Esophagus squamous epithelium (tissue), 5 donors: Measurements from ENCODE around the gene SUPT3H. TPM values are rescaled to one million over a fixed set of nuclear protein-coding genes. Genes with fewer than 3 reads are reported as not detected.

Experiments
- DNase-seq: peaks from one replicate; lab custom pipeline; 2025; lab: John Stamatoyannopoulos, UW
- H3K27ac ChIP-seq, 4 donors: fragments of 200-600 bp; sonication (generic); one replicate each; pipeline ENCODE4 v1.5.1; 2016 to 2019; ENCODE audit warnings: mild to moderate bottlenecking in 1 of 4
- H3K27me3 ChIP-seq, 4 donors: fragments of 200-600 bp; sonication (generic); 1 replicate in 3 of 4; 2 replicates in 1 of 4; pipeline versions ENCODE4 v1.5.1 to v1.6.0; 2017 to 2021; ENCODE audit warnings: antibody characterized with exemption in 1 of 4
- H3K36me3 ChIP-seq, 3 donors: fragments of 200-600 bp; sonication (generic); one replicate each; pipeline ENCODE4 v1.5.1; 2016 to 2019
- H3K4me1 ChIP-seq, 3 donors: fragments of 200-600 bp; sonication (generic); one replicate each; pipeline ENCODE4 v1.5.1; 2017 to 2019
- H3K4me3 ChIP-seq, 4 donors: fragments of 200-600 bp; sonication (generic); 1 replicate in 3 of 4; 2 replicates in 1 of 4; pipeline ENCODE4 v1.5.1; 2016 to 2019; ENCODE audit warnings: mild to moderate bottlenecking in 2 of 4, moderate library complexity in 1 of 4
- H3K9me3 ChIP-seq, 3 donors: fragments of 200-600 bp; sonication (generic); one replicate each; pipeline ENCODE4 v1.5.1; 2016 to 2019
- CTCF ChIP-seq, 6 experiments: fragments of 450-650 bp in 4 of 6; fragments of 200-600 bp in 2 of 6; sonication (generic) in 2 of 6; IDR thresholded peaks; one replicate each; pipeline ENCODE4 v1.5.1; 2016 to 2019; ENCODE audit warnings: antibody characterized with exemption in 6 of 6, mild to moderate bottlenecking in 4 of 6, moderate library complexity in 4 of 6
- POLR2A ChIP-seq, 4 donors: fragments of 450-650 bp; IDR thresholded peaks; one replicate each; pipeline ENCODE4 v1.6.1; 2017; ENCODE audit warnings: antibody characterized with exemption in 4 of 4, mild to moderate bottlenecking in 4 of 4, moderate library complexity in 3 of 4
- WGBS, 2 donors: methylation state at CpG; one replicate each; pipeline ENCODE4 v1.1.5; 2018; 5-methylcytosine and 5-hydroxymethylcytosine counted together
- intact Hi-C: fragments of 100-400 bp; cut with DNase I; formaldehyde crosslinking; loops from one replicate; pipeline ENCODE4 v1.15.0; 2022
- total RNA-seq, 4 donors: library from RNA; depleted of rRNA; stranded (reverse); fragments of >200 nt; gene quantifications; one replicate each; pipeline ENCODE4 v1.1.0, GENCODE V29; 2016
- donor health status: DM: yes; HTN: yes; CAD: no.

The SUPT3H gene
- total RNA-seq, 4 donors from 2014 or later, result 3.6 to 10.9 (median 5.3) TPM

DNA sequence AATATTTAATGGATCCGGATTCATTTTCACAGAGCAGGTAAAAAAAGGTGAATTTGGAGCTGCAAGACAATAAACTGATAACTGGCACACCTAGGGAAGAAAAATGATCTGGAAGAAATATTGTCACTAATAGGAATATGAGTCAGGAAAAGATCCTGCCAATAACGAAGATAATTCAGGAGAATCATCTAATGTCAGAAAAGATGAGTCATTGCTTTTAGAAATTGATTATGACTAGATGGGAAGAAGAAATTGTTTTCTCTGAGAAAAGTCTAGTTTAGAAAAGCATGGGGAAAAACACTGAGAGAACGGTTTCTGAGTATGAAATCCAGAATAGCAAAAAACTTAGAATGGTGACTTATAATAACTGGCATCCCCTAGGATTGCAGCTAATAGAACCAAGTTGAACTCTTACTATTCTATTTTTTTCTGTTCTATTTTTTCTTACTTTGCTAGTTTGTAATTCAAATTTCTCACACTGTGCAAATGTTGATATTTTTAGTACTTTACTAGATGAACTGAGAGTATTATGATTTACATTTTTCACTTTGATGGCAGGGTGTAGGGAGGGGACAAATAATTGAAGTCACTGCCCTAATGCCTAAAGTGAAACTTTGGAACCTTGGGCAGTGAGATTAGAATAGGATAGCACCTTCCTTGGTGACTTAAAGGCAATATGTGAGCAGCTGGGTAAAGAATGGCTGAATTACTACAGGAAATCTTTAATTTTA, 38.2 kb upstream of the SUPT3H start:
- no peak for DNase-seq
- WGBS, 2 donors, result 44 to 47% methylated on average over 3 of the region's 3 CpGs
- H3K36me3 ChIP-seq, result no peaks in the 10 kb centered on the region
- H3K27me3 ChIP-seq, result peaks cover 0 to 75% (median 13%) of the 10 kb centered on the region in 4 donors
- intact Hi-C loops, result no loop called here
- H3K4me3 ChIP-seq, result no peak overlapping the region
- TF ChIP-seq POLR2A (IDR thresholded peaks at IDR 0.05) (no peak), CTCF (IDR thresholded peaks at IDR 0.05) (no peak)
- peaks cover 10 to 19% (median 14%) of the 10 kb centered on the region in 3 donors for H3K4me1 ChIP-seq
- H3K9me3 ChIP-seq, result no peaks in the 10 kb centered on the region
- H3K27ac ChIP-seq, result no peak overlapping the region

DNA sequence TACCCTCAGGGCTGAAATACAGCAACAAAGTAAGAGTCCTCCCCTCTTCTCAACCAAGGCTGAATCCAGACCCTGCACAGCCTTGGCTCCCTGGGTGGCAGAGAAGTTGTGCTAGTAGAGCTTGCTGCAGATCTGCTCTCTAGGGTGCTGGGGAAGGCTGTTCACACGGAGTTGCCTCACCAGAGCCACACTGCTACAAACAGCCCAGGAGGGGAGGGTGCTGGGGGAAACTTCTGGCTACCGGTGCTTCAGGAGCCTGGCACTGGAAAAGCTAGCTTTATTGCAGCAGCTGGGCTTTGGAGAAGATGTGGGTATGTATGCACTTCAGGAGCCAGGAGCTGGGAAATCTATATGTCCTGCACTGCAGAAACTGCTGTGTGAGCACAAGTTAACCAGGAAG, 37.6 kb upstream of the SUPT3H start:
- Histone ChIP-seq H3K36me3 (no peaks in the 10 kb centered on the region), H3K27ac (no peak overlapping the region), H3K27me3 (peaks cover 0 to 69% (median 11%) of the 10 kb centered on the region in 4 donors), H3K4me3 (no peak overlapping the region), H3K9me3 (no peaks in the 10 kb centered on the region), H3K4me1 (peaks cover 9 to 13% (median 10%) of the 10 kb centered on the region in 3 donors)
- no peak for TF ChIP-seq POLR2A (IDR thresholded peaks at IDR 0.05)
- 51% methylated on average over 2 of the region's 2 CpGs; no CpG with 5 or more reads in 1 of the 2 donors for WGBS, 2 donors
- intact Hi-C loops, result no loop called here
- no peak for DNase-seq

- WGBS, 2 donors, result 46 to 56% methylated on average over 5 of the region's 5 CpGs
- DNase-seq, result no peak
- H3K9me3 ChIP-seq, result no peaks in the 10 kb centered on the region
- H3K27ac ChIP-seq, result no peak overlapping the region
- H3K4me3 ChIP-seq, result no peak overlapping the region
- H3K36me3 ChIP-seq, result no peaks in the 10 kb centered on the region
- H3K27me3 ChIP-seq, result peaks cover 0 to 35% (median 0%) of the 10 kb centered on the region in 4 donors
- no peaks in the 10 kb centered on the region for H3K4me1 ChIP-seq
- no peak for TF ChIP-seq POLR2A (IDR thresholded peaks at IDR 0.05)
- no peak for TF ChIP-seq CTCF (IDR thresholded peaks at IDR 0.05)
- intact Hi-C loops, result no loop called here
These were observed 34.2 kb upstream of the SUPT3H start for GRCh38 chr6:45411959-45412358.

GRCh38 chr6:45400021-45400420, 22.3 kb upstream of the SUPT3H start:
- 78 to 79% methylated on average over 2 of the region's 2 CpGs for WGBS, 2 donors
- H3K27me3 ChIP-seq, result peaks cover 0 to 28% (median 0%) of the 10 kb centered on the region in 4 donors
- H3K9me3 ChIP-seq, result no peaks in the 10 kb centered on the region
- TF ChIP-seq CTCF (IDR thresholded peaks at IDR 0.05), result no peak
- H3K27ac ChIP-seq, result no peak overlapping the region
- no peaks in the 10 kb centered on the region for H3K36me3 ChIP-seq
- intact Hi-C loops, result loop anchor here (10.0 kb wide), 1 partner anchor 505 kb away; no protein-coding TSS in a partner anchor
- no peak overlapping the region for H3K4me3 ChIP-seq
- DNase-seq, result no peak
- no peaks in the 10 kb centered on the region for H3K4me1 ChIP-seq

DNA sequence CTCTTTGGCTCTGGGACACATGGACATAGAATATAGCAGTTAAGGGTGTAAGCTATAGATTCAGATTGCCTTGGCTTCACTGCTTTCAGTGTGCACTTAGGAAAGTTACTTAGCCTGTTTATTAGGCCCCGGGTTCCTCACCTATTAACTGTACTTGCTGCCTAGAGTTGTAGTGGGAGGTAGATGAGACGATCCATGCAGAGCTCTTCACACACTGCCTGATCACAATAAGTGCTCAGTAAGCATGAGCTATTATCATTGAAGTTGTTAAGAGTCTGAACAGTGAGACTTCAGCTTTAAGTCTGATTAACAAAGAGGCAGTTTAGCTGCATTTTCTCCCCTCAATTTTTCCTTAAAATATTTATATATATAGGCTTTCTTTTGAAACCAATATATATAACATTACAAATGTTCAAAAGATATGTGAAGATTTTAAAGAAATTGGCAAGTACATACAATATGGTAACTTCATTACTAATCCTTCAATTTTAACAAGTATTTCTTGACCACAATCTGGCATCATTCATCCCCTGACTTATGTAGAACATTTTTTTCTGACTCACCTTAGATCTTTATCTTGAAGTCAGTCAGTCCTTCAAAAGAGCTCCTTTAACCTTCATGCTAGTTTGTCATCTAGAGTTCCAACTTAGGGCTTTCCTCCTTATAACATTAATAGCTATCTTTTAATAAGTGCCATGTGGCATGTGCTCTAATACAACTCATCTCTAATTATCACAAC, 20.5 kb upstream of the SUPT3H start:
- DNase-seq, result no peak
- Histone ChIP-seq H3K36me3 (no peaks in the 10 kb centered on the region), H3K4me3 (no peak overlapping the region), H3K9me3 (no peaks in the 10 kb centered on the region), H3K27me3 (peaks cover 0 to 28% (median 0%) of the 10 kb centered on the region in 4 donors), H3K4me1 (no peaks in the 10 kb centered on the region), H3K27ac (no peak overlapping the region)
- WGBS, 2 donors, result 72 to 76% methylated on average over 2 of the region's 2 CpGs
- intact Hi-C loops, result no loop called here
- TF ChIP-seq POLR2A (IDR thresholded peaks at IDR 0.05) (no peak), CTCF (IDR thresholded peaks at IDR 0.05) (no peak)
